Muscle layer of duodenum (tissue), 2 donors: ENCODE measurements around the gene KCNMA1.
"Not testable (repeated sequence)": the region's sequence is repeated elsewhere in the genome, so short reads cannot be mapped to it uniquely, and the experiment has no call there.

Experiments used
- H3K27ac ChIP-seq: one replicate; pipeline ENCODE4 v1.7.0; 2013; ENCODE audit warnings: mild to moderate bottlenecking, low read length
- H3K27me3 ChIP-seq: one replicate; pipeline ENCODE4 v1.7.0; 2013; ENCODE audit warnings: low read depth, mild to moderate bottlenecking, control low read depth, low read length
- H3K36me3 ChIP-seq, 2 donors: one replicate each; pipeline ENCODE4 v1.7.0; 2013; ENCODE audit warnings: low read length in 2 of 2, control low read depth in 1 of 2, mild to moderate bottlenecking in 1 of 2; ENCODE audit not compliant: insufficient read depth in 2 of 2, control insufficient read depth in 1 of 2
- H3K4me1 ChIP-seq, 2 donors: one replicate each; pipeline ENCODE4 v1.7.0; 2013; ENCODE audit warnings: low read length in 2 of 2, mild to moderate bottlenecking in 2 of 2, control low read depth in 1 of 2, moderate library complexity in 1 of 2; ENCODE audit not compliant: insufficient read depth in 2 of 2, control insufficient read depth in 1 of 2
- H3K4me3 ChIP-seq, 2 donors: one replicate each; pipeline ENCODE4 v1.7.0; 2013; ENCODE audit warnings: low read length in 2 of 2, low read depth in 1 of 2, mild to moderate bottlenecking in 1 of 2
- H3K9me3 ChIP-seq, 2 donors: one replicate each; pipeline ENCODE4 v1.7.0; 2013; ENCODE audit warnings: low read length in 2 of 2, control low read depth in 1 of 2, mild to moderate bottlenecking in 1 of 2; ENCODE audit not compliant: control insufficient read depth in 1 of 2
- donor health status: healthy.

Gene KCNMA1

DNA sequence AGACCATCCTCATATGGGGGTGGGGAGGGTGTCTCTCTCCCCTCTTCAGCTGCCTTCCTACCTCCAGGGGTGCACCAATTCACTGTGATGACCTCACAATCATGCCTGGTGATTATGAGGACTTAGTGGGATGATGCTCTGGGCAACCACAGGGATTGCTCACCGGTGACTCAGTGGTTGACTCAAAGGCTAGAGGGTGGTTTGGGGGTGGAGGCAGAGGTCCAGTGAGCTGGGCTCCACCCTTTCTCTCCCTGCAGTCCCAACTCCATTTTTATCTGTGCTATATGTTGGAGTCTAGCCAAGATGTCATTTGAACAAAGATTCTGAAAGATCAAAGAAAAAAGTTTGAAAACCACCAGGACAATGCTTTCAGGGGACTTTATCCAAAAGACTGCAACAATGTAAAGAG lies 286.9 kb downstream of the KCNMA1 start:
- Histone ChIP-seq H3K4me1 (no peaks in the 10 kb centered on the region), H3K9me3 (no peaks in the 10 kb centered on the region), H3K27me3 (no peaks in the 10 kb centered on the region), H3K27ac (no peak overlapping the region), H3K36me3 (peaks cover 0 to 4% of the 10 kb centered on the region in 2 donors), H3K4me3 (no peak overlapping the region)

DNA sequence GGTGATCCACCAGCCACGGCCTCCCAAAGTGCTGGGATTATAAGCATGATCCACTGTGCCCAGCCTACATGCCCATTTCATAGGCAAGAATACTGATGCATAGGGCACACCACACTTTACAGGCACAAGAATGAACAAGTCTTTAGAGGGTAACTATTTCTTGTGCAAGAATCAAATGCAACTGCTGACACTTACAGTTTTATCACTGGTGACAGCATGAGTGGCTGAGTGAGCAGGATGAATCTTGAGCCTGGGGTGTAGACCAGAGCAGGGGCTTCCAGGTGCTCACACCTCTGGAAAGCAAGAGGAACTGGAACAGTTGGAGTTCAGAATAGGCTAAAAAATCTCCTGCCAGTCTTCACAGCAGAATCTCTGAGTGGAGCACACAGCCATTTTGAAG lies 287.5 kb downstream of the KCNMA1 start:
- Histone ChIP-seq H3K36me3 (peaks cover 0 to 4% of the 10 kb centered on the region in 2 donors), H3K27me3 (no peaks in the 10 kb centered on the region), H3K4me1 (no peaks in the 10 kb centered on the region), H3K27ac (no peak overlapping the region), H3K4me3 (no peak overlapping the region), H3K9me3 (no peaks in the 10 kb centered on the region)

DNA sequence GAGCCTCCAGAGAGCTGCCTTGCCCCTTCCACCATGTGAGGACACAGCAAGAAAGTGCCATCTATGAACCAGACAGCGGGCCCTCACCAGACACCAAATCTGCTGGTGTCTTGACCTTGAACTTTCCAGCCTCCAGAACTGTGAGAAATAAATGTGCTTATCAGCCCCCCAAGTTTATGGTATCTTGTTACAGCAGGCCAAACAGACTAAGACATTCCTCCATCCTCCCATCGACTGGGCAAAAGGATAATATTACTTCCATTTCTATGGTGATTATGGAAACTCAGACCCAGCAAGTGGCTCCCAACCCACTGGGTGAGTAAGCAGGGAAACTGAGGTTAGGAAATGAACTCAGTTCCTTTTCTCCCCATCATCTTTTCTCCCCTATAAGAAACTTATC lies 288.4 kb downstream of the KCNMA1 start:
- Histone ChIP-seq H3K4me1 (no peaks in the 10 kb centered on the region), H3K4me3 (no peak overlapping the region), H3K27me3 (no peaks in the 10 kb centered on the region), H3K9me3 (no peaks in the 10 kb centered on the region), H3K27ac (no peak overlapping the region), H3K36me3 (peaks cover 0 to 4% of the 10 kb centered on the region in 2 donors)

DNA sequence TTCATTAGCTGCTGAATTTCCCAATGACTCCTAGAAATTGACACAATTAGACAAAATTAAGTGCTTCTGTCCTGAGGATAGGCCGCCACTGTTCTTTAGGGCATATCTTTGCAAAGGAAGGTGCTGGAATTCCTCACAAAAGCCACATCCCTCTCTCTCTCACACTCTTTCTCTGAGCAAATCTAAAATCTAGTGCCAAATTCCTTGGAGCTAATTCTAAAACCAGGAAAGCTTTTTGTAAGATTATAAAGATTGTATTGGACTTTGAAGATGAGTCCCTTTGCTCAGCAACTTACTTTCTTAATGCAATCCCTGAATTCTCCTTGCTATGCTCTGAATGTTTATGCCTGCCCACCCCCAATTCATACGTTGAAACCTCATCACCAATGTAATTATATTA lies 288.9 kb downstream of the KCNMA1 start:
- H3K36me3 ChIP-seq = peaks cover 0 to 4% of the 10 kb centered on the region in 2 donors
- H3K27me3 ChIP-seq = no peaks in the 10 kb centered on the region
- H3K4me1 ChIP-seq = no peaks in the 10 kb centered on the region
- H3K27ac ChIP-seq = no peak overlapping the region
- H3K4me3 ChIP-seq = no peak overlapping the region
- H3K9me3 ChIP-seq = no peaks in the 10 kb centered on the region

DNA sequence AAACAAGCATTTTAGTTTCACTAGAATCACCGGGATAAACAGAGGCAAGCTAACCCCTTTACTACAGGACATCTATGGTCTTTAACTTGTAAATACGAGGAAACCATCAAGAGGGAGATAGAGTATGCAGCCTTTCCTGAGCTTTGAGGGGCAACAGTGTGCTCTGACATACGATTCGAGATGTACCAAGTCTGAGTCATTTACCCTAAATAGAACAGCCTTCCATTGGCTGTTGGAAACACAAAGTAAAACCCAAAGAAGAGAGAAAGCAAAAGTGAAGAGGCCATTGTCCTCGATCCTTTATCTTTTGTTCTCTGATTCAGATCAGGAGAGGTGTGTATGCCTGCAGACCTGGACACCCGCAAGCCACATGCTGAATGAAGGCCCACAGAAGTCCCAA lies 289.5 kb downstream of the KCNMA1 start:
- Histone ChIP-seq H3K4me1 (no peaks in the 10 kb centered on the region), H3K36me3 (peaks cover 0 to 4% of the 10 kb centered on the region in 2 donors), H3K27ac (no peak overlapping the region), H3K9me3 (no peaks in the 10 kb centered on the region), H3K4me3 (no peak overlapping the region), H3K27me3 (no peaks in the 10 kb centered on the region)

DNA sequence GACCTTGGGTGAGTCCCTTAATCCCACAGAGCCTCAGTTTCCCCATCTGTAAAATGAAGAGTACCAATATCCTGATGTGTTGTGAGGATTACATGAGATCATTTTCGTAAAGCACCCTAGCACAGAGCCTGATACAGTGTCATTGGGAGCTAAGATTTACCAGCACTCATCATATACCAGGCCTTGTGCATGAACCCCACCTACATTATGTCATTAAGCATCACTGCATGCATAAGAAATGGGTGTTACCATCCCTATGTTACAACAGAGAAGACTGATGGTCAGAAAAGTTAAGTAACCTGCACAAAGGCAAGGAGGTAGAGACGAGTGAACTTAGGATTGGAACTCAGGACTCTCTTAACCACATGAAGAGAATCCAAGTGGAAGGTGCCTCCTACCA lies 290.6 kb downstream of the KCNMA1 start:
- Histone ChIP-seq H3K4me3 (no peak overlapping the region), H3K4me1 (no peaks in the 10 kb centered on the region), H3K9me3 (no peaks in the 10 kb centered on the region), H3K27me3 (no peaks in the 10 kb centered on the region), H3K36me3 (peaks cover 0 to 4% of the 10 kb centered on the region in 2 donors), H3K27ac (no peak overlapping the region)

DNA sequence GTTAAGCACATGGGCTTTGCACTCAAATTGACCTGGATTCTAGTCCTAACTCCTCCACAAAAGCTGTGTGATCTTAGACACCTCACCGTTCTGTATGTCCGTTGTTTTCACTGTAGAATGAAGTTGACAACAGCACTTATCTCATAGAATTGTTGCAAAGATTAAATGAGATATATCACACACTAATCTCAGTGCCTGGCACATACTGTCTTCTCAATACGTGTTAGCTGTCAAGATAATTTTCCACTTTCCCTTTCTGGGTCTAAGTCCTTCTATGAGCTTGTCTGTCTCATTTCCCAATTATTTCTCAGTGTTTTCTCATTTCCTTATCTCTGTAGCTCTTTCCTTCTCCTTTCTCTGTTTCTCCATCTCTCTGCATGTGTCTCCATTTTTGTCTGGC lies 296.6 kb downstream of the KCNMA1 start:
- H3K4me3 ChIP-seq = no peak overlapping the region

DNA sequence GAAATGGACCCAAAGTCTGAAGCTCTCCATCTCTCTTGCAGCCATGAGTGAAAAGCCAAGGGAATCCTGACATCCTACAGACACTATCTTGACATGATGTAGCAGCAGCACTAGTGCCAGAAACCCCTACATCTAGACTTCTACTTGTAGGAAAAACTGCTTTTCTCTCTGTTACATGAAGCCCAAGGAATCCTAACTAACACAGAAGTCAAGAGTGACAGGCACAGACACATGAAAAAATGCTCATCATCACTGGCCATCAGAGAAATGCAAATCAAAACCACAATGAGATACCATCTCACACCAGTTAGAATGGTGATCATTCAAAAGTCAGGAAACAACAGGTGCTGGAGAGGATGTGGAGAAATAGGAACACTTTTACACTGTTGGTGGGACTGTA lies 297.7 kb downstream of the KCNMA1 start:
- H3K27ac ChIP-seq, H3K36me3 ChIP-seq, H3K4me3 ChIP-seq, H3K9me3 ChIP-seq, H3K27me3 ChIP-seq, H3K4me1 ChIP-seq: not testable (repeated sequence)

More for the DNA sequence above, 296.6 kb downstream of the KCNMA1 start:
- Histone ChIP-seq H3K36me3 (no peaks in the 10 kb centered on the region), H3K27me3 (no peaks in the 10 kb centered on the region), H3K27ac (no peak overlapping the region), H3K9me3 (peaks cover 5 to 6% of the 10 kb centered on the region in 2 donors), H3K4me1 (no peaks in the 10 kb centered on the region)

DNA sequence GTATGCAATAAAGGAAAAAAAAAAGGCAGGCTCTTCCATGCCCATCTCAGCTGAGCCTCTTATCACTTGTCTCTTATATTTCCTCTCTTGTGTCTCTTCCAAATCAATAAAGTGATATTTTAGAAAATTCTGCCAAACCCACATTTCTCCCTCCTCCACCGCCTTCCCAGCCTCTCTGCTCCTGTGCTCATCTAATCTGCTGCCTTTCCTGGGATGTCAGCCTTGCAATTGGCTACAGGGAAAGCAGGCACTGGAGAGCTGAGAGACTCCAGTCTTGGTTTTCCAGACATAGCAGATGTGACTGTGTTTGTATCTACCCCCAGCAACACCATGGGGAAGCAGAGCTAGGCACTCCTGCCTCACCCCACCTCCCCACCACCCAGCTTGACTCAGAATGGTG lies 298.4 kb downstream of the KCNMA1 start:
- Histone ChIP-seq H3K36me3 (no peaks in the 10 kb centered on the region), H3K4me1 (no peaks in the 10 kb centered on the region), H3K27me3 (no peaks in the 10 kb centered on the region), H3K27ac (no peak overlapping the region), H3K4me3 (no peak overlapping the region), H3K9me3 (peaks cover 5 to 6% of the 10 kb centered on the region in 2 donors)

DNA sequence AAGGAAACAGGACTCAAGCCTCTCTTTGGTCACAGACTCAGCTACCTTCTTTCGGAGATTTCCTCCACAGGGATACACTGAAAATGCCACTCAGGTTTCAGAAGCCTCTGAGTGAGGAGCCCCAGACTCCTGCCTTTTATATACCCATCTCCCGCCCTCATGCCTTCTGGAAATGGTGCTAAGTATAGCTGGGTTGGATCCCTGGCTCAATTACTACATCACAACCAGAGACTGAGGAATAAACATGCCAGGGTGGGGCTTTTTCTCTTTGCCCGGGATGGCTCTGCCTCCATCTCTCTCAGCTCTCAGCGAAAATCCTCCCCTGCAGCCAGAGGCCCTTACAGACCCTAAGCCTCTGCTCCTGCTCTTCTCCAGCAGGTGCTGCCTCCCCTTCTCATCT lies 299.5 kb downstream of the KCNMA1 start:
- Histone ChIP-seq H3K9me3 (peaks cover 5 to 6% of the 10 kb centered on the region in 2 donors), H3K4me1 (no peaks in the 10 kb centered on the region), H3K27me3 (no peaks in the 10 kb centered on the region), H3K27ac (no peak overlapping the region), H3K36me3 (no peaks in the 10 kb centered on the region), H3K4me3 (no peak overlapping the region)

DNA sequence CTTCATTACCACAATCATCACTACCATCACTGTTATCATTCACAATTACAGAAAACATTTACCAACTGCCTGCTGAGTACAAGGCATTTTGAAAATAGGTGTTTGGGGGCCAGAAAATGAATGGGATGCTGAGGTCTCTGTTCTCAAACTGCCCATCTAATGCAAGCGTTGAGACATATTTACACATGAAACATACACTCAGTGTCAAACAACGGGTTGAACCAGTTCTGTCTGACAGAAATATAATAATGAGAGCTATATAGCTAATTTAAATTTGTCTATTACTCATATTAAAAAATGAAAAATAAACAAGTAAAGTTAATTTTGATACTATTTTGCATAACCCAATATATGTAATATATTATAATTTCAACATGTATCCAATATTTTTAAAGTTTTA lies 303.1 kb downstream of the KCNMA1 start:
- H3K27me3 ChIP-seq = no peaks in the 10 kb centered on the region
- H3K27ac ChIP-seq = no peak overlapping the region
- no peaks in the 10 kb centered on the region for H3K36me3 ChIP-seq
- no peak overlapping the region for H3K4me3 ChIP-seq
- H3K9me3 ChIP-seq = peaks cover 2% of the 10 kb centered on the region in 2 donors
- H3K4me1 ChIP-seq = no peaks in the 10 kb centered on the region

DNA sequence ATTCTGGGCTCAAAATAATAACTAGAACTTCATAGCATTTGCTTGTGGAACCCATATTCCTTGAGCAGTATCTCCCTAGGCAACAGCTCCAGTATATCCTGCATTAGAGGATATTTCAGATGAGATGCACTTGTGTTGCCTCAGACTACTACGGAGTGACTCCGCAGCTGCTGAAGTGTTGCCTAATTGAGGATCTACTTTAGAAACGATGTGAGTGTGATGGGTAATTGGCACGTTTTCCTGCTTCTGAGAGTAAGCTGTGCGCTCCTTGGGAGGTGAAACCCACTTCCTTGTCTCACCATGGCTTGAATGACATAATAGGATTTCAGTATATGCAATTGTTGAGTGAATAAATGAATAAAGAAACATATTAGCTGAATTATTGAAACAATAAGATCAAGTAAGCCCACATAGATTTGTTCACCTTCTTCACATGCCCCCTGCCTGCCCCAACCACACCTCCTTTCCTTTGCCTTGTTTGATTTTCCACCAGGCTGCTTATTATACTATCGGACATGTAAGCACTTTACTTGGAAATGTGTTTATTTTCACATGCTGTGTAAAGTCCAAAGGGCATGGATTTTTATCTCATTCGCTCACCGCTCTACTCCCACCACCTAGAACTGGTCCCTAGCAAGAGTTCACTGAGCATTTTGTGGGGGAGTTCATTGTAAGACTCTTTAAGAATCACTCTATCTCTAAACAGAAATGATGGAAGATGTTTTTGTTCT lies 303.8 kb downstream of the KCNMA1 start:
- Histone ChIP-seq H3K4me1 (no peaks in the 10 kb centered on the region), H3K36me3 (no peaks in the 10 kb centered on the region), H3K9me3 (no peaks in the 10 kb centered on the region), H3K27ac (no peak overlapping the region), H3K27me3 (no peaks in the 10 kb centered on the region), H3K4me3 (no peak overlapping the region)
